HepG2 (cell line): ENCODE measurements around the gene ATP10A. TPM values are rescaled to one million over a fixed set of nuclear protein-coding genes. Genes with fewer than 3 reads are reported as not detected.

ENCODE experiments used
- HOXA5 ChIP-seq: sonication (generic); formaldehyde crosslinking; IDR thresholded peaks from 2 replicates; pipeline ENCODE4 v1.4.0; 2020; ENCODE audit warnings: missing genetic modification reagents
- KDM4B ChIP-seq: sonication (generic); formaldehyde crosslinking; IDR thresholded peaks from 2 replicates; pipeline ENCODE4 v1.4.0; 2020; ENCODE audit warnings: missing genetic modification reagents
- PAWR ChIP-seq: sonication (generic); formaldehyde crosslinking; IDR thresholded peaks from 2 replicates; pipeline ENCODE4 v1.4.0; 2020; ENCODE audit warnings: missing genetic modification reagents, mild to moderate bottlenecking, borderline replicate concordance
- POLR2A ChIP-seq, 2 experiments: IDR thresholded peaks; 2 replicates each; pipeline ENCODE4 v1.6.1; 2011; ENCODE audit warnings: low read depth in 2 of 2, low read length in 2 of 2, mild to moderate bottlenecking in 1 of 2, moderate library complexity in 1 of 2; ENCODE audit not compliant: insufficient read depth in 1 of 2
- POLR2G ChIP-seq: fragments of 200-400 bp; formaldehyde crosslinking; IDR thresholded peaks from 2 replicates; pipeline ENCODE4 v1.6.1; 2018; ENCODE audit warnings: mild to moderate bottlenecking, low read depth, low read length, moderate library complexity
- WIZ ChIP-seq: sonication (generic); formaldehyde crosslinking; IDR thresholded peaks from 2 replicates; pipeline ENCODE4 v1.5.1; 2020; ENCODE audit warnings: mild to moderate bottlenecking, missing genetic modification reagents
- ZBTB39 ChIP-seq: sonication (generic); formaldehyde crosslinking; IDR thresholded peaks from 2 replicates; pipeline ENCODE4 v1.5.0; 2020; ENCODE audit warnings: missing genetic modification reagents
- ZFP36 ChIP-seq: fragments of 150-350 bp; IDR thresholded peaks from 2 replicates; pipeline ENCODE4 v1.6.1; 2018; ENCODE audit warnings: borderline replicate concordance, low read length, low read depth; ENCODE audit not compliant: partially characterized antibody
- ZNF276 ChIP-seq: sonication (generic); formaldehyde crosslinking; IDR thresholded peaks from 2 replicates; pipeline ENCODE4 v1.4.0; 2020; ENCODE audit warnings: mild to moderate bottlenecking, low read depth, missing genetic modification reagents
- ZNF337 ChIP-seq: sonication (generic); formaldehyde crosslinking; IDR thresholded peaks from 2 replicates; pipeline ENCODE4 v1.5.1; 2020; ENCODE audit warnings: missing genetic modification reagents, low read depth, mild to moderate bottlenecking, borderline replicate concordance
- ZNF564 ChIP-seq: sonication (generic); formaldehyde crosslinking; IDR thresholded peaks from 2 replicates; pipeline ENCODE4 v1.8.1; 2023; ENCODE audit warnings: mild to moderate bottlenecking, missing genetic modification reagents
- ZZZ3 ChIP-seq: sonication (generic); formaldehyde crosslinking; IDR thresholded peaks from 2 replicates; pipeline ENCODE4 v1.4.0; 2020; ENCODE audit warnings: missing genetic modification reagents, mild to moderate bottlenecking, borderline replicate concordance
- polyA plus RNA-seq, 8 experiments: library from polyadenylated mRNA; depleted of rRNA in 3 of 8; stranded (reverse) in 7 of 8; unstranded in 1 of 8; fragments of >200 nt; fragmentation: Illumina TruSeq in 4 of 8; extraction: Trizol in 4 of 8; gene quantifications; 2 replicates each; pipeline versions ENCODE4 v1.2.1 to v1.2.3, GENCODE V29; 2011 to 2016; ENCODE audit warnings: low read depth in 4 of 8, missing spikeins in 1 of 8, mixed read lengths in 1 of 8; ENCODE audit not compliant: insufficient read depth in 1 of 8
- total RNA-seq, 5 experiments: library from RNA; depleted of rRNA; stranded (reverse); fragments of >200 nt; fragmentation: Illumina TruSeq; extraction: Trizol; gene quantifications; 2 replicates each; pipeline ENCODE4 v1.2.3, GENCODE V29; 2016; ENCODE audit warnings: low read depth in 1 of 5
- TF ChIP-seq, protein P1 (sequence below), 2 experiments: sonication (generic) in 1 of 2; formaldehyde crosslinking in 1 of 2; IDR thresholded peaks; 2 replicates each; pipeline versions ENCODE4 v1.5.1 to v1.6.1; 2011 to 2020; ENCODE audit warnings: borderline replicate concordance in 1 of 2, low read depth in 1 of 2, low read length in 1 of 2, mild to moderate bottlenecking in 1 of 2, missing genetic modification reagents in 1 of 2, moderate library complexity in 1 of 2
- TF ChIP-seq, protein P2 (sequence below): sonication (generic); formaldehyde crosslinking; IDR thresholded peaks from 2 replicates; pipeline ENCODE4 v1.8.0; 2022; ENCODE audit warnings: missing genetic modification reagents, mild to moderate bottlenecking, borderline replicate concordance
- TF ChIP-seq, protein P3 (sequence below), 2 experiments: sonication (generic) in 1 of 2; formaldehyde crosslinking in 1 of 2; IDR thresholded peaks; 2 replicates each; pipeline versions ENCODE4 v1.4.0 to v1.6.1; 2016 to 2020; ENCODE audit warnings: borderline replicate concordance in 1 of 2, low read depth in 1 of 2, mild to moderate bottlenecking in 1 of 2, missing genetic modification reagents in 1 of 2

The ATP10A gene
- total and polyA plus RNA-seq, 2 of the 13 experiments (the other 11 are each of a cell fraction or from before 2014, with no cell fraction given), result 0.58 to 4.2 TPM

DNA sequence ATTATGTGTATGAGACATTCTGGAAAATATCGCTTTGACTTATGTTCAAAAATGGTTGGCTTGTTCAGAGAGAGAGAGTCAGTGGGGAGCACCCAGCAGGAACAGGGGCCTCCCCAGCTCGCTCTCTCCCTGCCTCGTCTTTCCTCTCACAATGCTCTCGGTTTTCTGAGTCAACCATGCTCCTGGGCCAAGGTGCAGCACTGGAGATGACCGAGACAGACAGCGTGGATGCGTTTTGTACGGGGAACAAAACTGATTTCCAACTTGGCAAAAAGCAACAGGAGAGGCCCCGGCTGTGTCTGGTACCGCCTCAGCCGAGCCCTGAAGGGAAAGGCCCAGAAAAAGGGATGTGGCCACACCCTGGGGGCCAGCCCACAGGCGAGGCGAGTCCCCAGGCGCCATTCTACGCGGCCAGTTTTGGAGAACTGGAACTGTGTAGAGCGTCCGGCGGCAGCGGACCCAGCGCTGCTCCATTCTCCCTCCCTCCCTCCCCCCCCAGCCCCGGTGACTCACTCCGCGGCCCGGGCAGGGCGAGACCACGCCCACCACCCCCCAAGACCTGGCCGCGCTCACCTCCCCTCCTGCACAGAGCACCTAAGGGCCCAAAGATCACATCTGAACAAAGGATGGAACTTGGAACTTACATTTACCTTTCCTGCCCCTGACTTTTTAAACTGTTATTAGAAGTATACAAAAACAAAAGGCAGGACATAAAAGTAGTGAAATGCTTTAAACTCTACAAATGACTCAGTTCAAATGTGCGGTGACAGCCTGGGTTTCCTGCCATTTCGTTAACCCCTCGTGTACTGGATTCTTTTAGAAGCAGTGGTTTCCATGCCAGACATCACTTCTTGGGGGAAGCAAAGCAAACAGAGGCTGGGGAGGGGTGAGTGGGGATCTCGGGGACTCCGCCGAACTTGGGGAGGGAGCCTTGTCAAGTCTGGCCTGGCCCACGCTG is 12.7 kb downstream of the ATP10A start (continued):
- no peak for TF ChIP-seq ZBTB39 (CRISPR knock-in tag)
- TF ChIP-seq ZFP36, result no peak
- TF ChIP-seq ZNF276 (CRISPR knock-in tag), result no peak
- TF ChIP-seq, protein P1, sequence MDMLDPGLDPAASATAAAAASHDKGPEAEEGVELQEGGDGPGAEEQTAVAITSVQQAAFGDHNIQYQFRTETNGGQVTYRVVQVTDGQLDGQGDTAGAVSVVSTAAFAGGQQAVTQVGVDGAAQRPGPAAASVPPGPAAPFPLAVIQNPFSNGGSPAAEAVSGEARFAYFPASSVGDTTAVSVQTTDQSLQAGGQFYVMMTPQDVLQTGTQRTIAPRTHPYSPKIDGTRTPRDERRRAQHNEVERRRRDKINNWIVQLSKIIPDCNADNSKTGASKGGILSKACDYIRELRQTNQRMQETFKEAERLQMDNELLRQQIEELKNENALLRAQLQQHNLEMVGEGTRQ (IDR thresholded peaks at IDR 0.05; ENCODE audit: low read depth, low read length), result no peak
- TF ChIP-seq, protein P1 (CRISPR knock-in tag; IDR thresholded peaks at IDR 0.05; ENCODE audit: borderline replicate concordance), result no peak
- TF ChIP-seq, protein P2, sequence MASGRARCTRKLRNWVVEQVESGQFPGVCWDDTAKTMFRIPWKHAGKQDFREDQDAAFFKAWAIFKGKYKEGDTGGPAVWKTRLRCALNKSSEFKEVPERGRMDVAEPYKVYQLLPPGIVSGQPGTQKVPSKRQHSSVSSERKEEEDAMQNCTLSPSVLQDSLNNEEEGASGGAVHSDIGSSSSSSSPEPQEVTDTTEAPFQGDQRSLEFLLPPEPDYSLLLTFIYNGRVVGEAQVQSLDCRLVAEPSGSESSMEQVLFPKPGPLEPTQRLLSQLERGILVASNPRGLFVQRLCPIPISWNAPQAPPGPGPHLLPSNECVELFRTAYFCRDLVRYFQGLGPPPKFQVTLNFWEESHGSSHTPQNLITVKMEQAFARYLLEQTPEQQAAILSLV (CRISPR knock-in tag), result no peak
- TF ChIP-seq WIZ (CRISPR knock-in tag), result no peak
- TF ChIP-seq KDM4B (CRISPR knock-in tag), result no peak
- no peak for TF ChIP-seq POLR2G
- TF ChIP-seq, protein P3, sequence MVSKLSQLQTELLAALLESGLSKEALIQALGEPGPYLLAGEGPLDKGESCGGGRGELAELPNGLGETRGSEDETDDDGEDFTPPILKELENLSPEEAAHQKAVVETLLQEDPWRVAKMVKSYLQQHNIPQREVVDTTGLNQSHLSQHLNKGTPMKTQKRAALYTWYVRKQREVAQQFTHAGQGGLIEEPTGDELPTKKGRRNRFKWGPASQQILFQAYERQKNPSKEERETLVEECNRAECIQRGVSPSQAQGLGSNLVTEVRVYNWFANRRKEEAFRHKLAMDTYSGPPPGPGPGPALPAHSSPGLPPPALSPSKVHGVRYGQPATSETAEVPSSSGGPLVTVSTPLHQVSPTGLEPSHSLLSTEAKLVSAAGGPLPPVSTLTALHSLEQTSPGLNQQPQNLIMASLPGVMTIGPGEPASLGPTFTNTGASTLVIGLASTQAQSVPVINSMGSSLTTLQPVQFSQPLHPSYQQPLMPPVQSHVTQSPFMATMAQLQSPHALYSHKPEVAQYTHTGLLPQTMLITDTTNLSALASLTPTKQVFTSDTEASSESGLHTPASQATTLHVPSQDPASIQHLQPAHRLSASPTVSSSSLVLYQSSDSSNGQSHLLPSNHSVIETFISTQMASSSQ (IDR thresholded peaks at IDR 0.05; ENCODE audit: low read depth), result no peak
- TF ChIP-seq, protein P3 (CRISPR knock-in tag; IDR thresholded peaks at IDR 0.05; ENCODE audit: borderline replicate concordance), result 0 out of 2 replicates have a peak, but pooled peaks have one; percentile 21
- TF ChIP-seq PAWR, result no peak
- 0 out of 4 replicates have a peak, but pooled peaks of 1 of the 2 experiments have one; percentile 36 for TF ChIP-seq POLR2A (IDR thresholded peaks at IDR 0.05; ENCODE audit: insufficient read depth in 1 of 2, low read depth in 2 of 2, low read length in 2 of 2)
- TF ChIP-seq ZNF564, result no peak
- no peak for TF ChIP-seq ZZZ3 (CRISPR knock-in tag)
- TF ChIP-seq ZNF337, result no peak
- TF ChIP-seq HOXA5 (CRISPR knock-in tag), result no peak
